ENCODE data around the gene CTPS2. TPM values are rescaled to one million over a fixed set of nuclear protein-coding genes. Genes with fewer than 3 reads are reported as not detected.
A peak's percentile ranks its signal among the peaks of the same experiment; 100 is the strongest.
"Not testable (repeated sequence)": the region's sequence is repeated elsewhere in the genome, so short reads cannot be mapped to it uniquely, and the experiment has no call there.

Gene CTPS2
- total RNA-seq, 1 donor from 2014 or later, result 116 TPM

GRCh38 chrX:16585486-16586376 is 126.7 kb downstream of the CTPS2 start:
- no peak overlapping the region for H3K4me2 ChIP-seq
- Mint-ChIP-seq H3K27ac (no peak overlapping the region), H3K4me3 (no peak overlapping the region), H3K9me3 (peaks cover 22% of the 10 kb centered on the region), H3K36me3 (peaks cover 41% of the 10 kb centered on the region), H3K4me1 (no peaks in the 10 kb centered on the region), H3K27me3 (ENCODE audit: insufficient read depth, low read depth) (no peaks in the 10 kb centered on the region)
- TF ChIP-seq EZH2phosphoT487 (IDR thresholded peaks at IDR 0.05) (no peak), CTCF (IDR thresholded peaks at IDR 0.05) (no peak), EZH2 (IDR thresholded peaks at IDR 0.05) (no peak)
- H3K79me2 ChIP-seq (ENCODE audit: low read depth), result no peaks in the 10 kb centered on the region
- no peaks in the 10 kb centered on the region for H3K4me1 ChIP-seq
- H4K20me1 ChIP-seq (ENCODE audit: low read depth), result no peaks in the 10 kb centered on the region
- H3K9me3 ChIP-seq (ENCODE audit: low read depth), result peaks cover 17% of the 10 kb centered on the region
- H3F3A ChIP-seq (ENCODE audit: low read depth), result peaks cover 15% of the 10 kb centered on the region
- H3K27me3 ChIP-seq, result no peaks in the 10 kb centered on the region
- H3K27ac ChIP-seq, result no peak overlapping the region
- peaks cover 11% of the 10 kb centered on the region for H3K36me3 ChIP-seq
- no peak for DNase-seq (ENCODE audit: low spot score)
- H3K4me3 ChIP-seq, result no peak overlapping the region
- no peak overlapping the region for H3K9ac ChIP-seq
- H2AFZ ChIP-seq (replicated peaks), result no peak overlapping the region

- not testable (repeated sequence) for H3K27ac Mint-ChIP-seq; H3K27me3 ChIP-seq; H3K4me3 Mint-ChIP-seq; H3K79me2 ChIP-seq (ENCODE audit: low read depth); DNase-seq (ENCODE audit: low spot score); H4K20me1 ChIP-seq (ENCODE audit: low read depth); H3K9ac ChIP-seq; H3K27ac ChIP-seq; H2AFZ ChIP-seq (replicated peaks); H3K27me3 Mint-ChIP-seq (ENCODE audit: insufficient read depth, low read depth); H3K4me1 Mint-ChIP-seq
- H3K4me3 ChIP-seq, result peak overlapping the region; percentile 25
- peak overlapping the region; percentile 63 for H3K4me2 ChIP-seq
- H3K4me1 ChIP-seq, result peaks cover 35% of the 10 kb centered on the region
- peaks cover 11% of the 10 kb centered on the region for H3K36me3 ChIP-seq
- H3F3A ChIP-seq (ENCODE audit: low read depth), result peaks cover 52% of the 10 kb centered on the region
- peaks cover 19% of the 10 kb centered on the region for H3K9me3 ChIP-seq (ENCODE audit: low read depth)
- peaks cover 19% of the 10 kb centered on the region for H3K36me3 Mint-ChIP-seq
- H3K9me3 Mint-ChIP-seq, result peaks cover 34% of the 10 kb centered on the region
These were observed 132.3 kb downstream of the CTPS2 start for GRCh38 chrX:16580004-16580797.

- Mint-ChIP-seq H3K4me1 (peaks cover 4% of the 10 kb centered on the region), H3K36me3 (peaks cover 21% of the 10 kb centered on the region), H3K27me3 (ENCODE audit: insufficient read depth, low read depth) (peaks cover 2% of the 10 kb centered on the region), H3K4me3 (no peak overlapping the region), H3K27ac (no peak overlapping the region), H3K9me3 (peaks cover 34% of the 10 kb centered on the region)
- H4K20me1 ChIP-seq (ENCODE audit: low read depth), result no peaks in the 10 kb centered on the region
- no peak overlapping the region for H3K9ac ChIP-seq
- no peak for DNase-seq (ENCODE audit: low spot score)
- peaks cover 11% of the 10 kb centered on the region for H3K36me3 ChIP-seq
- H3K4me2 ChIP-seq, result peak overlapping the region; percentile 63
- H2AFZ ChIP-seq (replicated peaks), result no peak overlapping the region
- peak overlapping the region; percentile 25 for H3K4me3 ChIP-seq
- TF ChIP-seq EZH2phosphoT487 (IDR thresholded peaks at IDR 0.05), result no peak
- TF ChIP-seq EZH2 (IDR thresholded peaks at IDR 0.05), result no peak
- no peak for TF ChIP-seq CTCF (IDR thresholded peaks at IDR 0.05)
- no peak overlapping the region for H3K27ac ChIP-seq
- H3K9me3 ChIP-seq (ENCODE audit: low read depth), result peaks cover 19% of the 10 kb centered on the region
- H3K27me3 ChIP-seq, result no peaks in the 10 kb centered on the region
- H3K4me1 ChIP-seq, result peaks cover 35% of the 10 kb centered on the region
- no peaks in the 10 kb centered on the region for H3K79me2 ChIP-seq (ENCODE audit: low read depth)
- H3F3A ChIP-seq (ENCODE audit: low read depth), result peaks cover 52% of the 10 kb centered on the region
These were observed 133.0 kb downstream of the CTPS2 start for GRCh38 chrX:16579517-16579916.

Measured in neural progenitor cell (in vitro differentiated cells).